Panc1 (cell line): Measurements from ENCODE around the gene NTN3. TPM values are rescaled to one million over a fixed set of nuclear protein-coding genes. Genes with fewer than 3 reads are reported as not detected.

Source experiments
- ATAC-seq: fragments of 200-7000 bp; cut with Tn5 transposase; 2 replicates; pipeline ENCODE4 v1.9.1; 2020; ENCODE audit warnings: mild to moderate bottlenecking, moderate library complexity
- BruUV-seq: library from RNA; stranded (reverse); fragments of 400-500 nt; replicated peaks from 2 replicates; lab custom pipeline; 2021; lab: Mats Ljungman, UMichigan
- CTCF ChIA-PET: fragments of 300-600 bp; sonication (Branson Sonifier 250); formaldehyde crosslinking; loops from one replicate; lab custom pipeline; 2022; ENCODE audit warnings: antibody characterized with exemption; lab: Charles Lee
- POLR2A ChIA-PET: fragments of 300-600 bp; sonication (Branson Sonifier 250); formaldehyde crosslinking; loops from one replicate; lab custom pipeline; 2022; ENCODE audit warnings: antibody characterized with exemption; lab: Charles Lee
- DNase-seq: peaks from one replicate; pipeline ENCODE4 v3.0.0-alpha.2; 2010; ENCODE audit warnings: low read depth, low spot score
- H3K27ac ChIP-seq: 2 replicates; pipeline ENCODE4 v1.5.1; 2011; ENCODE audit warnings: mild to moderate bottlenecking, low read length, inconsistent platforms
- H3K27me3 ChIP-seq: fragments of 200-500 bp; sonication (Bioruptor generic); 2 replicates; pipeline ENCODE4 v1.6.0; 2014; ENCODE audit warnings: low read length, inconsistent platforms; ENCODE audit not compliant: control insufficient read depth, insufficient read depth
- H3K36me3 ChIP-seq: fragments of 200-500 bp; sonication (Bioruptor generic); 2 replicates; pipeline ENCODE4 v1.5.1; 2014; ENCODE audit warnings: inconsistent platforms, mild to moderate bottlenecking, low read length, moderate library complexity; ENCODE audit not compliant: control insufficient read depth, insufficient read depth
- H3K4me1 ChIP-seq: 2 replicates; pipeline ENCODE4 v1.5.1; 2011; ENCODE audit warnings: inconsistent platforms, mild to moderate bottlenecking, low read length, moderate library complexity; ENCODE audit not compliant: control insufficient read depth, insufficient read depth
- H3K4me3 ChIP-seq, 2 experiments: 2 replicates each; pipeline ENCODE4 v1.5.1; 2011 to 2012; ENCODE audit warnings: low read depth in 2 of 2, low read length in 2 of 2, mild to moderate bottlenecking in 2 of 2, inconsistent platforms in 1 of 2, moderate library complexity in 1 of 2
- H3K9me3 ChIP-seq: fragments of 200-500 bp; sonication (Bioruptor generic); 2 replicates; pipeline ENCODE4 v1.5.1; 2014; ENCODE audit warnings: low read depth, mild to moderate bottlenecking, inconsistent platforms, low read length, moderate library complexity; ENCODE audit not compliant: control insufficient read depth, insufficient read depth
- POLR2AphosphoS5 ChIP-seq: IDR thresholded peaks from 2 replicates; pipeline ENCODE4 v1.6.1; 2012; ENCODE audit warnings: mild to moderate bottlenecking, low read depth, low read length, moderate library complexity
- SIN3A ChIP-seq: IDR thresholded peaks from 2 replicates; pipeline ENCODE4 v1.6.1; 2012; ENCODE audit warnings: low read depth, mild to moderate bottlenecking, low read length, moderate library complexity, borderline replicate concordance; ENCODE audit not compliant: insufficient read depth
- TCF7L2 ChIP-seq: IDR thresholded peaks from 2 replicates; pipeline ENCODE4 v1.6.1; 2011; ENCODE audit warnings: mild to moderate bottlenecking, low read depth, low read length, inconsistent platforms
- in situ Hi-C: cut with HindIII; loops from 2 replicates; pipeline ENCODE4 v1.10.0; 2016; ENCODE audit warnings: low sequenced_read_pairs, low pct_unique_long_range_greater_than_20kb
- intact Hi-C: fragments of 100-400 bp; cut with micrococcal nuclease; formaldehyde crosslinking; loops from one replicate; pipeline ENCODE4 v1.10.0; 2022; ENCODE audit not compliant: unreplicated experiment
- total RNA-seq: library from RNA; stranded (reverse); gene quantifications from one replicate; pipeline ENCODE4 v1.2.1, GENCODE V29; 2021; ENCODE audit not compliant: unreplicated experiment
- TF ChIP-seq, protein P1 (sequence below): fragments of 450-650 bp; IDR thresholded peaks from 2 replicates; pipeline ENCODE4 v1.5.1; 2017; ENCODE audit warnings: mild to moderate bottlenecking
- TF ChIP-seq, protein P2 (sequence below), 2 experiments: IDR thresholded peaks; 2 replicates each; pipeline ENCODE4 v1.6.1; 2011 to 2012; ENCODE audit warnings: low read depth in 2 of 2, control low read depth in 1 of 2, low read length in 1 of 2, mild to moderate bottlenecking in 1 of 2, moderate library complexity in 1 of 2; ENCODE audit not compliant: insufficient read depth in 1 of 2

Gene NTN3
- total RNA-seq, 1 experiment from 2014 or later = 3.2 TPM

DNA sequence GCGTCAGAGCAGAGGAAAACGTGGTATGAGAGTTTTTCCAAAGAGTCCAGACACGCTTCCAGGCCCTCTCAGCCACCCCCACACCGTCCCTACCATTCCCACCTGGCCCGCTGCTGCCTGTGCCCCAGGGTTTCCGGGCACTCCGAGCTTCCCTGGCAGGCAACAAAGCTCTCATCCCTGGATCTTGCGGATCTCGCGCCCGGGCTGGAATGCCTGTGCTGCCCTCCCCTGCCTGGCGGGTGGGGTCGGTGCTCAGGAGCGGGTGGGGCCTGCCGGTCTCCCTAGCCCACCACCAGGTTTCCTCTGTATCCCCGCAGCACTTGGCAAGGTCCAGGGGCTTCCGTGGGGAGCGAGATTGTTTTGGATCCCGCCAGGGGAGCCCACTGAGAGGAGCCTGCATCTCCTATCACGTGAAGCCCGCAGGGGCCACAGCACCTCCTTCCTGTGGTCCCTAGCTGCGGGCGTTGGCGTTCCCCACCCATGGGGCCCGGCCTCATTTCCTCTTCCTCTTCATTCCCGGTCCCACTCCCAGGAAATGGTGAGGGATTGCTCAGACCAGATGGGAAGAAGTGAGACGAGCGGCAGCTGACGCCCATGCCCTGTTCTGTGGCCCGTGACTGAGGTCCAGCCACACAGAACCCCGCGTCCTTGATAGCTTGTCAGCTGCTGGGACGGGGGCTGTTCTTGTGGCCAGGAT lies 14.9 kb downstream of the NTN3 start:
- no TSS peak for BruUV-seq
- Histone ChIP-seq H3K4me1 (peaks cover 8% of the 10 kb centered on the region; the same call in 1 of the 2 replicates), H3K27me3 (no peaks in the 10 kb centered on the region), H3K4me3 (no peak overlapping the region), H3K36me3 (no peaks in the 10 kb centered on the region), H3K27ac (no peak overlapping the region), H3K9me3 (no peaks in the 10 kb centered on the region)
- in situ Hi-C loops = no loop called here
- intact Hi-C loops = no loop called here
- POLR2A ChIA-PET = interaction anchor here (0.6 kb wide), 1 partner anchor 271 kb away, joined by 3 read pairs; the partner anchor contains the start of gene PGP
- DNase-seq = no peak
- CTCF ChIA-PET = no interaction called here
- ATAC-seq = no peak
- TF ChIP-seq, protein P1, sequence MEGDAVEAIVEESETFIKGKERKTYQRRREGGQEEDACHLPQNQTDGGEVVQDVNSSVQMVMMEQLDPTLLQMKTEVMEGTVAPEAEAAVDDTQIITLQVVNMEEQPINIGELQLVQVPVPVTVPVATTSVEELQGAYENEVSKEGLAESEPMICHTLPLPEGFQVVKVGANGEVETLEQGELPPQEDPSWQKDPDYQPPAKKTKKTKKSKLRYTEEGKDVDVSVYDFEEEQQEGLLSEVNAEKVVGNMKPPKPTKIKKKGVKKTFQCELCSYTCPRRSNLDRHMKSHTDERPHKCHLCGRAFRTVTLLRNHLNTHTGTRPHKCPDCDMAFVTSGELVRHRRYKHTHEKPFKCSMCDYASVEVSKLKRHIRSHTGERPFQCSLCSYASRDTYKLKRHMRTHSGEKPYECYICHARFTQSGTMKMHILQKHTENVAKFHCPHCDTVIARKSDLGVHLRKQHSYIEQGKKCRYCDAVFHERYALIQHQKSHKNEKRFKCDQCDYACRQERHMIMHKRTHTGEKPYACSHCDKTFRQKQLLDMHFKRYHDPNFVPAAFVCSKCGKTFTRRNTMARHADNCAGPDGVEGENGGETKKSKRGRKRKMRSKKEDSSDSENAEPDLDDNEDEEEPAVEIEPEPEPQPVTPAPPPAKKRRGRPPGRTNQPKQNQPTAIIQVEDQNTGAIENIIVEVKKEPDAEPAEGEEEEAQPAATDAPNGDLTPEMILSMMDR = no peak
- TF ChIP-seq, protein P2, sequence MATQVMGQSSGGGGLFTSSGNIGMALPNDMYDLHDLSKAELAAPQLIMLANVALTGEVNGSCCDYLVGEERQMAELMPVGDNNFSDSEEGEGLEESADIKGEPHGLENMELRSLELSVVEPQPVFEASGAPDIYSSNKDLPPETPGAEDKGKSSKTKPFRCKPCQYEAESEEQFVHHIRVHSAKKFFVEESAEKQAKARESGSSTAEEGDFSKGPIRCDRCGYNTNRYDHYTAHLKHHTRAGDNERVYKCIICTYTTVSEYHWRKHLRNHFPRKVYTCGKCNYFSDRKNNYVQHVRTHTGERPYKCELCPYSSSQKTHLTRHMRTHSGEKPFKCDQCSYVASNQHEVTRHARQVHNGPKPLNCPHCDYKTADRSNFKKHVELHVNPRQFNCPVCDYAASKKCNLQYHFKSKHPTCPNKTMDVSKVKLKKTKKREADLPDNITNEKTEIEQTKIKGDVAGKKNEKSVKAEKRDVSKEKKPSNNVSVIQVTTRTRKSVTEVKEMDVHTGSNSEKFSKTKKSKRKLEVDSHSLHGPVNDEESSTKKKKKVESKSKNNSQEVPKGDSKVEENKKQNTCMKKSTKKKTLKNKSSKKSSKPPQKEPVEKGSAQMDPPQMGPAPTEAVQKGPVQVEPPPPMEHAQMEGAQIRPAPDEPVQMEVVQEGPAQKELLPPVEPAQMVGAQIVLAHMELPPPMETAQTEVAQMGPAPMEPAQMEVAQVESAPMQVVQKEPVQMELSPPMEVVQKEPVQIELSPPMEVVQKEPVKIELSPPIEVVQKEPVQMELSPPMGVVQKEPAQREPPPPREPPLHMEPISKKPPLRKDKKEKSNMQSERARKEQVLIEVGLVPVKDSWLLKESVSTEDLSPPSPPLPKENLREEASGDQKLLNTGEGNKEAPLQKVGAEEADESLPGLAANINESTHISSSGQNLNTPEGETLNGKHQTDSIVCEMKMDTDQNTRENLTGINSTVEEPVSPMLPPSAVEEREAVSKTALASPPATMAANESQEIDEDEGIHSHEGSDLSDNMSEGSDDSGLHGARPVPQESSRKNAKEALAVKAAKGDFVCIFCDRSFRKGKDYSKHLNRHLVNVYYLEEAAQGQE (IDR thresholded peaks at IDR 0.05; ENCODE audit: insufficient read depth in 1 of 2, low read depth in 2 of 2, low read length in 1 of 2) = no peak
- TF ChIP-seq TCF7L2 (no peak), POLR2AphosphoS5 (no peak), SIN3A (no peak)

GRCh38 chr16:2486645-2487516 lies 15.8 kb downstream of the NTN3 start:
- H3K4me1 ChIP-seq = peaks cover 8% of the 10 kb centered on the region; the same call in 1 of the 2 replicates
- BruUV-seq = no TSS peak
- DNase-seq = no peak
- no peaks in the 10 kb centered on the region for H3K27me3 ChIP-seq
- CTCF ChIA-PET = no interaction called here
- ATAC-seq = peak; percentile 53
- H3K36me3 ChIP-seq = no peaks in the 10 kb centered on the region
- H3K27ac ChIP-seq = no peak overlapping the region
- in situ Hi-C loops = no loop called here
- no peak overlapping the region for H3K4me3 ChIP-seq
- no peak for TF ChIP-seq TCF7L2
- TF ChIP-seq, protein P2 (IDR thresholded peaks at IDR 0.05; ENCODE audit: insufficient read depth in 1 of 2, low read depth in 2 of 2, low read length in 1 of 2) = no peak
- TF ChIP-seq, protein P1 = no peak
- no peak for TF ChIP-seq SIN3A
- TF ChIP-seq POLR2AphosphoS5 = no peak
- no peaks in the 10 kb centered on the region for H3K9me3 ChIP-seq
- intact Hi-C loops = no loop called here
- POLR2A ChIA-PET = no interaction called here
